ENCODE results near the gene MAOA.
"Not testable (repeated sequence)": the region's sequence is repeated elsewhere in the genome, so short reads cannot be mapped to it uniquely, and the experiment has no call there.

The MAOA gene

DNA sequence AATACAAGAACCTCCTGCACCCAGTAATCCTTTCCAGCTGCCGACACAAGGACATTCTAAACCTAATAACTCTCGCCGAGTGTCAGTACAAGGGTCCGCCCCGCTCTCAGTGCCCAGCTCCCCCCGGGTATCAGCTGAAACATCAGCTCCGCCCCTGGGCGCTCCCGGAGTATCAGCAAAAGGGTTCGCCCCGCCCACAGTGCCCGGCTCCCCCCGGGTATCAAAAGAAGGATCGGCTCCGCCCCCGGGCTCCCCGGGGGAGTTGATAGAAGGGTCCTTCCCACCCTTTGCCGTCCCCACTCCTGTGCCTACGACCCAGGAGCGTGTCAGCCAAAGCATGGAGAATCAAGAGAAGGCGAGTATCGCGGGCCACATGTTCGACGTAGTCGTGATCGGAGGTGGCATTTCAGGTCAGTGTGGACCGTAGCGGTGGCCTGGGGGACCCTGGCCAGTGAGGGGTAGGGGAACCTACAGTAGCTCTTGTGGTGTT, at the start of gene MAOA:
Gene MAOA (plus strand): TSS at position 295 of the 490 bp plus-strand sequence. CDS start 43 bp downstream, at position 338.
- DNase-seq (ENCODE audit: low read depth) = no peak

DNA sequence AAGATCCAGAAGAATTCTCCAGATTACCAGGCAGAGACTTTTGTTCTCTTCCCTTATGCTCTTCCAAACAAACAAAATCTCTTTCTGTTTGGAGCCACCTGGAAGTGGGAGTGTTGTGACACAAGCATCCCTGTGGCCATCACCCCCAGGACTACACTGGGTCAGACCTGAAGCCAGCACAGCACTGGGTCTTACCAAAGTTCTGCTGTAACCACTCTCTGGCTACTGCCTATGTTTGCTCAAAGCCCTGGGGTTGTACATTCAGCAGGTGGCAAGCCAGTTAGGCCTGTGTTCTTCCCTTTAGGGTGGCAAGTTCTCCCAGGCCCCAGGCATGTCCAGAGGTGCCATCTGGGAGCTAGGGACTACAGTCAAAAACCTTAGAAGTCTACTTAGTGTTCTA, 43.7 kb upstream of the MAOA start:
- DNase-seq (ENCODE audit: low read depth) = no peak
- no peak overlapping the region for H3K4me3 ChIP-seq (ENCODE audit: low read depth, low read length)

More for the DNA sequence above, at the start of gene MAOA:
- H3K4me3 ChIP-seq (ENCODE audit: low read depth, low read length) = peak within 1 kb of the TSS; percentile 52

DNA sequence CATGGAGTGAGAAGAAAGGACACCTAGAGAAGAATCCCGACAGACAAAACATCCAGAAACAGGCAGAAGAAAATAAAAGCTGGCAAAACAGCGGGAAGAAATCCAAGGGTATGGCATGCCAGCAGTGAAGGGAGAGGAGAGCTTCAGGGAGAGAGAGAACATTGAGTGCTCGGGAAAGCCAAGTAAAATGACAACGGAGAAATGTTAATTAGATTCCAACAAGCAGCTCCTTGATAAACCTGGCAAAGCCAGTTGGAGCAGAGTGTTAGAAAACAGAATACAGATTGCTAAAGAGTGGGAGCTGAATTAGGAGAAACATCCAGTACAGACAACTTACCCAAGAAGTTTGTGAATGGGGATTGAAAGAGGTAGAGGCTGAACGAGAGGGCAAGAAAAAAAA, 40.4 kb upstream of the MAOA start:
- no peak for DNase-seq (ENCODE audit: low read depth)

DNA sequence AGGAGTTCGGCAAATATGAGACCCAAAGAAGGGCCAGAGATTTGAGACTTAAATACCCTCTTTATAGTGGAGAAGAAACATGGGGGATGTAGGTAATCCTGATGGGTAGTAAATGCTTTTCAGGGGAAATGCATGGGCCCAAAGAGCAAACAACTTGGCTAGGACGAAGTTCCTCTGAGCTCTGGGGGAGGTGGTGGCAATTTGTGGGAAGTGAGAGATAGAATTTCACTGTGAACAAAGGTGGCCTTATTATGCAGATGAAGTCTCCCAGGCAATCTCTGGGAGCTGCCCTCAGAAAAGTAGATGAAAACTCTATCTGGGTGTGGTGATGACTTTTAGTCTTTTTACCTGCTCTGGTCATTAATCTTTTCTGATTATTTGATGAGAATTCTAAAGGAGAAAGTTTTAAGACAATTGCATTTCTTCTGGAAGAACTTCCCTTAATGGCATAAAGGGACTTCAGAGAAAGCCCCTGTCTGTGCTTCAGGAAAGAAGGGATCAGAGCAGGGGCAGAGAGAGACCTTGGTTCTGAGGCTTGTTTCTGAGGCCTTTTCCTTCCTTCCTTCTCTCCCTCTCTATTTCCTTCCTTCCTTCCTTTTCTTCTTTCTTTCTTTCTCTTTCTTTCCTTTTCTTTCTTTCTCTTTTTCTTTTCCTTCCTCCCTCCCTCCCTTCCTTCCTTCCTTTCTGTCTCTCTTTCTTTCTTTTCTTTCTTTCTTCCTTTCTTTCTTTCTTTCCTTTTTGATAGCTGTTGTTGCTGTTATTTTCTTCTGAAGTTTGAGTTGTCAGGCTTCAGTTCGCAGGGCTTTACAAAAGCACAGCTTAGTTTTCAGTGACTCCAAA, 37.5 kb upstream of the MAOA start:
- DNase-seq (ENCODE audit: low read depth) = no peak
- H3K4me3 ChIP-seq (ENCODE audit: low read depth, low read length) = no peak overlapping the region

More for the DNA sequence above, 40.4 kb upstream of the MAOA start:
- no peak overlapping the region for H3K4me3 ChIP-seq (ENCODE audit: low read depth, low read length)

DNA sequence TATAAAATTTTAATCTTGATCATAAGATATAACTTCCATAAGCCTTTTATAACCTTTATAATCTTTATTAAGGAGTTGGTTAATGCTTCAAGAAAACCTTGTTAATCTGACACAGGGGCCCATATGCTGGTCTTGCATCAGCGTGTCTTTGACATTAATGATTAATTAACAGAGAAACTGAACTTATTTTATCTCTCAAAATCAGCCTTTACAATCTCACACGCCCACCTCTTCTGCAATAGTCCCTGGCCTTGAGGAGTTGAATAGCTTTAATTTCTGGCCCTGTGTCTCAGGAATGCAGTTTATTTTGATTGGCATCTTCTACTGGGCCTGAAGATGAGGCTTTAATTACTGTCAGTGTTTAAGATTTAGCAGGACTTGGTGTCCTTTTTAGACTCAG, 36.2 kb upstream of the MAOA start:
- not testable (repeated sequence) for H3K4me3 ChIP-seq (ENCODE audit: low read depth, low read length); DNase-seq (ENCODE audit: low read depth)

DNA sequence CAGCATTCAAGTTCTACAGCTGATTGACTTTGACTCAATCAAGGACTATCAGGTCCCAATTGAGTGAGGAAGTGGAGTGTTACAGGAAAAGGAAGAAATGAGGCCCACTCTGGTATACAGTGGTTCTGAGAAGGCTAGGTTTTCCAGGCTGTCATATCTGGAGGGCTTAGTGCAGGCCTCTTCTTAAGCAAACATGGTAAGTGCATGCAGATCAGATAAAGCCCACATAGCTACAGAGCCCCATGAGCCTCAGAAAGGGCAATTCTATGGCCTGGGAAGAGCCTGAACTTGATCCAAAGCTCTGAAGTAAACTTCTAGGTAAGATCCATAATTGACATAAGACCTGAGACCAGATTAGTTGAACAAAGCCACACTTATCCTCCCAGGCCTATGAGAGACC, 29.0 kb upstream of the MAOA start:
- DNase-seq (ENCODE audit: low read depth) = no peak
- no peak overlapping the region for H3K4me3 ChIP-seq (ENCODE audit: low read depth, low read length)

DNA sequence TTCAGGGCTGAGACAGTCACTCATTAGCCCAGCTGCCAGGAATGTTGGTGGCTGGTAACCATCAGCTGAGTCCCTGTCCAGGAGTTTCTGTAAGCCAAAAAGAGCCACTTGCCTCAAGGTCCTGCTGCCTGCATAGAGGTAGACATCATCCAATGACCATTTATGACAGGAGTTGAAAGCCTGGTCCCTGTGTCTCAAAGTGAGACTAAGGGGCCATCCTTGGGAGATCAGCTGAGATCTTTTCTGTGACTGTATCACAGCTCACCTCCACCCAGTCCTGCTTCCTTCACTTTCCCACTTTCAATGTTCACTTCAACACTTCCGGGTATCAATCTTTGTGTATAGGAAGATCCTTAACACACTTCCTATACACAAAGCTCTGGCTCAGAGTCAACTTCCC, 28.4 kb upstream of the MAOA start:
- H3K4me3 ChIP-seq (ENCODE audit: low read depth, low read length) = no peak overlapping the region
- no peak for DNase-seq (ENCODE audit: low read depth)

DNA sequence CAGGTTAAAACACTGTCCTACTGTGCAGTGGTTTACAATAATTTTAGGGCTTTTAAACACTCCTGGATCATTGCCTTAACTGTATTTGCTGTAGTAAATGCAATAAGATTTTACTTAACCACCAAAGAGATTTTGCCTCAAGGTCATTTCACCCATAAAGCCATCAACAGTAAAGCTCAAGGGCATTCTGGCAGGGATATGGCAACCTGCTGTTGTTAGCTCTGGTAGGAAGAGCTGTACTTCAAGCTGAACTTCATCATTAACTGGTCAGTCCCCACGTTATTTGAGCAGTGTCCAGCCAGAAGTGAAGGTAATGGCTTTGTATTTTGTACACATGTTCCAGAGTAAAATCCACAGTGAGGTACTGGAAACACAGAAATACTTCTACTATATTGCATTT, 26.9 kb upstream of the MAOA start:
- H3K4me3 ChIP-seq (ENCODE audit: low read depth, low read length) = no peak overlapping the region
- DNase-seq (ENCODE audit: low read depth) = no peak

DNA sequence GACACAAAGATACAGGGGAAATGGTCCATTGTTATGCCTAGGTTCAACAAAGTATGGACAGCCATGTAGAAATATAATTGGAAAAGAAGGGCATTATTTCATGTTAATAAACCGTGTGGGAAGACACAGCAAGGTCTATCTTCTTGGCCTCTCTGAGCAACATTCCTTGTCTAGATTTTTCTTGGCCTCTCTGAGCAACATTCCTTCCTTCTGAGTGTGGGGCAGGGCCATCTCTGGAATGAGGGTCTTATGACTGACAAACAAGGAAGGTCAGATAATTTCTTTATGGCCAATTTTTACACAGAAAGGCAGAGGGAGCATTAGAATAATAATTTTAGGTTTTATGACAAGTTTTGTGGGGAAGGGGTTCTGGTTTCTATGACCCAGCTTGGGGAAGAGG, 24.3 kb upstream of the MAOA start:
- no peak overlapping the region for H3K4me3 ChIP-seq (ENCODE audit: low read depth, low read length)
- no peak for DNase-seq (ENCODE audit: low read depth)

DNA sequence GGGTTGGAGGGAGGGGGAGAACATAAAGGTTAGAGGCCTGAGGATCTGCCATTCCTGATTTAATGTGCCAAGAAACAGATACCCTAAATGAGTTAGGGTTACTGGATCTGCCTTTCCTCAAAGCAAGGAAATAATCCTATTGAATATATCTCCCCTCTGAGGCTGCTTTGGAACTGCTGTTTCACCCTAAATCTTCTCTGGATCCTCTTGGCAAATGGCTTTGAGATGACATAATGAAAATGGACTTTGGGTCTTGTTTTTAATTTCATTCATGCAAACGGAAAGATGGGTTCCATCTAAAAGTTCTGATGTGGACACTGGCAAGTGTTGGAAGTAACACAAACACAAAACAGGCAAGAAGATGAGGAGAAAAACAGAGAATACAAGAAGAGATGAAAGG, 23.0 kb upstream of the MAOA start:
- no peak for DNase-seq (ENCODE audit: low read depth)
- no peak overlapping the region for H3K4me3 ChIP-seq (ENCODE audit: low read depth, low read length)

DNA sequence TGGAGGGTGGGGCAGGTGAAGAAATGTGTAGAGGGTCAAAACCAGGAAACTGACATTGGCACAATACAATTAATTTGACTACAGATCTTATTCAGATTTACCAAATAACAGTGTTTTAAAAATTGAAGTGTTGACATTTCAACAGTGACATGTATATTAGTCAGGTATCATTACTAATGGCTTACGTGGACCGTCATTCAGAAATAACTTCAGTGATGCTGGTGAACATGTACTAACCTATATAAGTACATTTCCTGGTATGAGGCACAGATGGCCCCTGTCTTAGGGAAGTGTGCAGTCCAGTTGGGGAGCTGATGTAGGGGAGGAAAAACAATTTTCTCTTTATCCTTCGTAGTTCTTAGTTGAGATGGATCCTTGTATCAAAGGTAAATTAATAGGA, 22.3 kb upstream of the MAOA start:
- no peak overlapping the region for H3K4me3 ChIP-seq (ENCODE audit: low read depth, low read length)
- DNase-seq (ENCODE audit: low read depth) = no peak

DNA sequence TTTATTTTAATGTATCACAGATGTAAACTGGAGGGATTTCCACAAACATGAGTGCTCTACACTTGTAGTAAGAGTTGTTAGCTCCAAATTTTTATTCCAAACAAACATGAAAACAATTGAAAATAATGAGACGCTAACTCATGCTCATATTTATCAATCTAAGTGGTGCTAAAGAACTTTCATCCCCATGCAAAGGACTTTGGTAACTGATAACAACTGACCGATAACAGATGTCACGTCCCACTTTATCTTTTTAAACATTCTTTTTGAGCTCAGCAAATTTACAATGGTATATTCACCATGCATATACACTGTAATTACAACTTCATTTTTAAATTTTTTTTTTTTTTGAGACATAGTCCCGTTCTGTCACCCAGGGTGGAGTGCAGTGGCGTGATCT, 15.6 kb upstream of the MAOA start:
- H3K4me3 ChIP-seq (ENCODE audit: low read depth, low read length) = no peak overlapping the region
- no peak for DNase-seq (ENCODE audit: low read depth)

DNA sequence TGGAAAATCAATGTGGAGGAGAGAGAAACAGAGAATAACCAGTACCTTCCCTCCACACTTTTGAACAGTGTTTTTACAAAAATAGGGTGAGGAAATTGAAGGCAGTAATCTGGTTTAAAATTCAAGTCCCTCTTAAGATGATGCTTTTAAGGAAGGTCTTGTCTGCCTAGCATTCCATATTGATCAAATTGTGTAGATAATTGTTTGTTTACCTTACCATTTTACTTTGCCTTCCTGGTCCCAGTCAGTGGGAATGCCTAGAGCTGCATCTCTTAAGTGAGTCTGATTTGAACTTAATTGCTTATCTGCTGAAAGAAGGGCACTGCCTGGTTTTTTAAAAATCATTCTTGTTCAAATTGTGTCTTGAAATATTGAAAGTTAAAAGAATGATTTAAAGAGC, 14.4 kb upstream of the MAOA start:
- no peak overlapping the region for H3K4me3 ChIP-seq (ENCODE audit: low read depth, low read length)
- DNase-seq (ENCODE audit: low read depth) = no peak

DNA sequence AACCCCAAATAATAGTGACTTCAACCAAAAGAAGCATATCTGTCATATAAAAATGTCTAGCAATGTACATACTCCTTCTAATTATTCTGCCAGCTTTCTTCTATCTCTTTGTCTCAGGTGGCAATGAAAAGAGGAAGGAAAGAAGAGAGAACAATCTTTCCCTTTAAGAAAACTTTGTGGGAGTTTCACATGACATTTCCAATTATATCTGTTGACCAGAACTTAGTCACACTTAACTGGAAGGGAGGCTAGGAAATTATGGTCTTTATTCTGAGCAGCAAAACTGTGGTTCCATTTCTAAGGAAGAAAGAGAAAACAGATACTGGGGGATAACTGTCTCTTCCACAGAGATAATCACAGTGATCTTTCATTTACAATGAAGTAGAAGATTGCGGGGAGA, 12.9 kb upstream of the MAOA start:
- no peak overlapping the region for H3K4me3 ChIP-seq (ENCODE audit: low read depth, low read length)
- DNase-seq (ENCODE audit: low read depth) = no peak

DNA sequence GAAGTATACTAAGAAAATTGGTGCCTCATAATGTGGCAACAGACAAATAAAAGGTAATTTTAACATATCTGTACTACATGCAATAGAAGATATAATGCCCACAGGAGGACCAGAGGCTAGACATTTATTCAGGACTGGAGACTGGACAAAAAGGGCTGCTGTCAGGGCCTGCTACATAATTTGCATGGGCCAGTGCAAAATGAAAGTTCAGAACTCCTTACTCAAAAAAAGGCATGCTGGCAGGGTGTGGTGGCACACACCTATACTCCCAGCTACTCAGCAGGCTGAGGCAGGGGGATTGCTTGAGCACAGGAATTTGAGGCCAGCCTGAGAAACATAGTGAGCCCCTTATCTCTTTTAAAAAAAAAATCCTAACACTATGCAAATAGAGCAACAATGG, 12.4 kb upstream of the MAOA start:
- no peak overlapping the region for H3K4me3 ChIP-seq (ENCODE audit: low read depth, low read length)
- no peak for DNase-seq (ENCODE audit: low read depth)

DNA sequence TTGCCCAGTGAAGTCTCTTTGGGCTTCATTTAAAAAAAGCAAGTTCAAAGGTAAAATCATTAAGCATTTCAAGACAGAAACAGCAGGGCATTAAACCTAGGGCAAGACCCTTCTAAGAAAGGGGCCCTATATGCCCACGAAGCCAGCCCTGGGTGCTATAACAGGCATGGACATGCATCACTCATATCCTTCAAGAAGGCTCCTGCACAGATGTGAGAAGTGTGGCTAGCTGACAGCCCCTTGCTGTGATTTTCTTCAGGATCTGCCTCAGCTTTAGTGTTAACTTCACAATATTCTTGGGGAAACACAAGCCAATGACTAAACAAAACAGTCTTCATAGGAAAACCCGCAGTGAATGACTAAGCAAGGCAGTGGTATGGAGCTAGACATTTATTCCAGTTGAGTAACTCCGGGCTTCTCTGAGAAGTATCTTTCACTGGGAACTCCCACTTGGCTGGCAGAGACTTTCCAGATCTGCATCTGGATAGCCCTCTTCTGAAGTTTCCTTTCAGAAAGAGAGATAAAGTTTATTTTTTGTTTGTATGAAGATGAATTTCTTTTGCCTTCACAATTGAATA, 11.9 kb upstream of the MAOA start:
- no peak overlapping the region for H3K4me3 ChIP-seq (ENCODE audit: low read depth, low read length)
- peak; percentile 18 for DNase-seq (ENCODE audit: low read depth)

DNA sequence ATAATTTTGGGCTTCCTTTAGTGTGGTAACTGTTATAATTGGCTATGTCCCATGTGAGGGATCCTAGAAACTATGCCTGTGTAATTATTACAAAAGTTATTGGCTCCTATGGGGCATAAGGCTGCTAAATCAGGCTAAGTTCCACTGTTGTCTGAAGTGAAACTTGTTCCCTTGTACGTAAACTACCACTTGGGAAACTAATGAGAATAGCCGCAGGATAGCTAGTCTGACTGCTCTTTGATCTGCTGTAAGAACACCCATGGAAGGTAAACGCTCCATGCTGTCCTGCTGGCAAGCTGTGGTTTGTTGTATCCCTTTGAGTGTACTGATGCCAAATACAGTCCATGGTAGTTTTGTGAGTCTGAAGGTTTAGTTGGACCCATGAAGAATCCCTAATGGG, 9.3 kb upstream of the MAOA start:
- no peak for DNase-seq (ENCODE audit: low read depth)
- no peak overlapping the region for H3K4me3 ChIP-seq (ENCODE audit: low read depth, low read length)

DNA sequence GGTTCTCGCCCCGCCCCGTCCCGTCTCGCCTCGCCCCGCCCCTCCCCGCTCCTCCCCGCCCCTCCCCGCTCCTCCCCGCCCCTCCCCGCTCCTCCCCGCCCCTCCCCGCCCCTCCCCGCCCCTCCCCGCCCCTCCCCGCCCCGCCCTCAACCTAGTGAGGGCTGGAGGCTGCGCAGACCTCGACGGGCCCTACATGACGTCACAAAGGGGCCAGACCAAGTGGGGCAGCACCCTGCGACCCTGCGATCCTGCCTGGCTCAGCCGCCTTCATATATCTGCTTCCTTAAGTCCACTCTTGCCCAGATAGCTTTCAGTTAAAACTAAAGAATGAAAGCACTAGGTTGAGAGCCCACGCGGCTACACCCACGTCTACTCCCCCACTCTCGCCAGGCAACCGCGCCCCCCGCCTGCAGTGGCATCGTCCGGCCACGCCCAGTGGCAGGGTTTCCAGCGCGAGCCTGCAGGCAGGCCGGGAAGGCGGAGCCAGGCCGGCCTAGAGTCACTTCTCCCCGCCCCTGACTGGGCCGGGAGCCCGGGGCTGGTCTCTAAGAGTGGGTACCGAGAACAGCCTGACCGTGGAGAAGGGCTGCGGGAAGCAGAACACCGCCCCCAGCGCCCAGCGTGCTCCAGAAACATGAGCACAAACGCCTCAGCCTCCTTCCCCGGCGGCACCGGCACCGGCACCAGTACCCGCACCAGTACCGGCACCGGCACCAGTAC, 1.5 kb upstream of the MAOA start:
- DNase-seq (ENCODE audit: low read depth) = peak; percentile 74

DNA sequence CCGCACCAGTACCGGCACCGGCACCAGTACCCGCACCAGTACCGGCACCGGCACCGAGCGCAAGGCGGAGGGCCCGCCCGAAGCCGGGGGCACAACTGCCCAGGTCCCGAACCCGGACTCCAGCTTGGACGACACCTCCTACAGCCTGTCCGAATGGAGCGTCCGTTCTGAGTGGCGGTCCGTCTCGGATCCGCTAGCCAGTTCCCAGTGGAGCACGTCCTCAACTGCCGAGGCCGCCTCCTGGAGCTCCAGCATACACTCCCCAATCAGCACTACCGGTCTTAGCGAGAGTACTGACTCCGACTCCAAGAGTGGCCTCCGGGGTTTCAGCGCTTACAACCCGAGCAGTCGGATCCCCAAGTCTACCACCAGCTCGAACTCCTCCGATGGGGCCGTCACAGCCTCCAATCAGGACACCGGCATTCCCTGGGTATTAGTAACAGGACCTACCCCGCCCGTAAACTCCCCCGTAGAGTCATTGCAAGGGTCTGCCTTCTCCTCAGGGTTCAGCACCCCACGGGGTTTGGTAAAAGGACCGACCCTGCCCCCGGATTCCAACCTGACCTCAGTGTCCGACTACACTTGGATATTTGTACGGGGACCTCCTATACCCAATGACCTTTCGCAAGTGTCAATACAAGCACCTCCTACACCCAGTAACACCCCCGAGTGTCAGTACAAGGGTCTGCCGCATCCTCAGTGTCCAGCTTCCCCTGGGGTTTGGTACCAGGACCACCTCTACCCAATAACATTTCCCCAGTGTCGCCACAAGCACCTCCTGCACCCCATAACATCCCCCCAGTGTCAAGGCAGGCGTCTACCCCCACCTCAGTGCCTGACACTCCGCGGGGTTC, 721 bp upstream of the MAOA start:
- H3K4me3 ChIP-seq (ENCODE audit: low read depth, low read length) = peak overlapping the region; percentile 52
- no peak for DNase-seq (ENCODE audit: low read depth)

More for the DNA sequence above, 1.5 kb upstream of the MAOA start:
- H3K4me3 ChIP-seq (ENCODE audit: low read depth, low read length) = peak overlapping the region; percentile 52

DNA sequence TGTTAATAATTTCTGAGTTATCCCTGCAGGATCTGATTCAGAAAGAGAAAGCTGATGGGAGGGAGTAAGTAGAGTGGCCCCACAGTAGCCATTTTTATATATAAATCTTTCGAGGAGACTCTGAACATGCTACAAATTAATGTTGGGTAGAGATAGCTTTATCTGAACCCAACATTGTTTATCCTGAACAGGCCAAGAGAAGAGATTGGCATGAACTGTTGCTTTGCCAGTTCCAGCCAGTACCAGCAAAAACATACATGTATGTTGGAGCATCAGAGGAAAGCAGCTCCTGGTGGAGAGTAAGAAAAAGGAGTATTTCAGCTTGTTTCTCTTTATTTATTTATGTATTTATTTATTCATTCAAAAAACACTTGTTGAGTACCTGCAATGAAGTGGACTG, 1.6 kb downstream of the MAOA start:
- DNase-seq (ENCODE audit: low read depth) = no peak
- H3K4me3 ChIP-seq (ENCODE audit: low read depth, low read length) = no peak overlapping the region
